ENCODE results near the gene ASTL.

DNA sequence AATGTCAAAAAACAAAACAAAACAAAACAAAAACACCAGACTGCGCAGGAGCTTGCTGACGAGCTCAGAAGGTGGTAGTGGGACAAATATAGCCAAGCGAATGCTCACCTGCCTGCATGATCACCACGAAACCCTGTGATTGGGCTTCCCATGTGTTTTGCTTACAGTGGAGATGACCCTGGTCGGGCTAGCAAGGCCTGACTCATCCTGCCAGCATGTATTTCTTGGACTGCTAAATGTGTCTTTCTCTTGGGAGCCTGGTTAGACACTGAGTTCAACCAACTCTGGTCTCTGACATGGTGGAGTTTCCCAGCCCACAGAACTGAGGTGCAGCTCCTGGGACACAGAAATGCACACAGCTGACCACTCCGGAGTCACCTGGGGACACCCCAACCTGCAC is 37.6 kb upstream of the ASTL start:
- TF ChIP-seq PATZ1 (CRISPR knock-in tag; IDR thresholded peaks at IDR 0.05; ENCODE audit: borderline replicate concordance) (no peak), ESRRG (CRISPR knock-in tag; IDR thresholded peaks at IDR 0.05) (no peak), PPARA (CRISPR knock-in tag; IDR thresholded peaks at IDR 0.05; ENCODE audit: borderline replicate concordance) (no peak), ZNF565 (CRISPR knock-in tag; conservative IDR thresholded peaks at IDR 0.05; ENCODE audit: low read depth) (no peak), ARNTL (CRISPR knock-in tag; IDR thresholded peaks at IDR 0.05; ENCODE audit: borderline replicate concordance, low read depth) (no peak), ZFP3 (CRISPR knock-in tag; IDR thresholded peaks at IDR 0.05) (no peak), POU6F1 (CRISPR knock-in tag; IDR thresholded peaks at IDR 0.05; ENCODE audit: borderline replicate concordance, low read depth) (no peak), ZC3H10 (CRISPR knock-in tag; IDR thresholded peaks at IDR 0.05) (no peak), RARB (CRISPR knock-in tag; IDR thresholded peaks at IDR 0.05) (no peak), CSDC2 (CRISPR knock-in tag; IDR thresholded peaks at IDR 0.05) (no peak), ZFP30 (CRISPR knock-in tag; IDR thresholded peaks at IDR 0.05) (no peak), ZNF70 (CRISPR knock-in tag; IDR thresholded peaks at IDR 0.05) (no peak), GLIS3 (CRISPR knock-in tag; IDR thresholded peaks at IDR 0.05) (no peak)
- TF ChIP-seq, protein P1, sequence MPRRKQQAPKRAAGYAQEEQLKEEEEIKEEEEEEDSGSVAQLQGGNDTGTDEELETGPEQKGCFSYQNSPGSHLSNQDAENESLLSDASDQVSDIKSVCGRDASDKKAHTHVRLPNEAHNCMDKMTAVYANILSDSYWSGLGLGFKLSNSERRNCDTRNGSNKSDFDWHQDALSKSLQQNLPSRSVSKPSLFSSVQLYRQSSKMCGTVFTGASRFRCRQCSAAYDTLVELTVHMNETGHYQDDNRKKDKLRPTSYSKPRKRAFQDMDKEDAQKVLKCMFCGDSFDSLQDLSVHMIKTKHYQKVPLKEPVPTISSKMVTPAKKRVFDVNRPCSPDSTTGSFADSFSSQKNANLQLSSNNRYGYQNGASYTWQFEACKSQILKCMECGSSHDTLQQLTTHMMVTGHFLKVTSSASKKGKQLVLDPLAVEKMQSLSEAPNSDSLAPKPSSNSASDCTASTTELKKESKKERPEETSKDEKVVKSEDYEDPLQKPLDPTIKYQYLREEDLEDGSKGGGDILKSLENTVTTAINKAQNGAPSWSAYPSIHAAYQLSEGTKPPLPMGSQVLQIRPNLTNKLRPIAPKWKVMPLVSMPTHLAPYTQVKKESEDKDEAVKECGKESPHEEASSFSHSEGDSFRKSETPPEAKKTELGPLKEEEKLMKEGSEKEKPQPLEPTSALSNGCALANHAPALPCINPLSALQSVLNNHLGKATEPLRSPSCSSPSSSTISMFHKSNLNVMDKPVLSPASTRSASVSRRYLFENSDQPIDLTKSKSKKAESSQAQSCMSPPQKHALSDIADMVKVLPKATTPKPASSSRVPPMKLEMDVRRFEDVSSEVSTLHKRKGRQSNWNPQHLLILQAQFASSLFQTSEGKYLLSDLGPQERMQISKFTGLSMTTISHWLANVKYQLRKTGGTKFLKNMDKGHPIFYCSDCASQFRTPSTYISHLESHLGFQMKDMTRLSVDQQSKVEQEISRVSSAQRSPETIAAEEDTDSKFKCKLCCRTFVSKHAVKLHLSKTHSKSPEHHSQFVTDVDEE (CRISPR knock-in tag; IDR thresholded peaks at IDR 0.05): no peak
